ENCODE measurements around the gene COL7A1. TPM values are rescaled to one million over a fixed set of nuclear protein-coding genes. Genes with fewer than 3 reads are reported as not detected.
A peak's percentile ranks its signal among the peaks of the same experiment; 100 is the strongest.

COL7A1 gene
- total RNA-seq, 1 donor from 2014 or later, result 173 TPM

DNA sequence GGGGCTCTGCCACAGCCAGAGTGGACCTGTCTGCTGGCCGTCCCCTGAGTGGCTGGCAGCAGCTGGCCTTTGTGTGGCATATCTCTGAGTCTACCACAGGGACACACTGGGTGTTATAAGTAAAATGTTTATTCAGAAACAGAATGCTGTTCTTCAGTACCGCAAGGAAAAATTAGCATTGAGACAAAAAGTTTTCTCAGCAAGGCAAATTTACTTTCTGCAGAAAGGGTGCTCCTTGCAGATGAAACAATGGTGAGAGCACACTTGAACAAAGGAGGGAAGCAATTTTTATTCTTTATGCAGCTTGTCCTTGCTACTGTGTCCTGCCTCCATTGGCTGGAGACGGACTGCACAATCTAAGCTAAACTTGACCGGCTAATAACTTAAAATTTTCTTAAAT is 22.4 kb upstream of the COL7A1 start:
- no peaks in the 10 kb centered on the region for H3K27me3 ChIP-seq (ENCODE audit: control insufficient read depth, insufficient read depth, low read length)
- FAIRE-seq (no peak), DNase-seq (ENCODE audit: low read depth) (no peak)
- no peaks in the 10 kb centered on the region for H3K36me3 ChIP-seq (ENCODE audit: control insufficient read depth, insufficient read depth, low read length)
- TF ChIP-seq, protein P1, sequence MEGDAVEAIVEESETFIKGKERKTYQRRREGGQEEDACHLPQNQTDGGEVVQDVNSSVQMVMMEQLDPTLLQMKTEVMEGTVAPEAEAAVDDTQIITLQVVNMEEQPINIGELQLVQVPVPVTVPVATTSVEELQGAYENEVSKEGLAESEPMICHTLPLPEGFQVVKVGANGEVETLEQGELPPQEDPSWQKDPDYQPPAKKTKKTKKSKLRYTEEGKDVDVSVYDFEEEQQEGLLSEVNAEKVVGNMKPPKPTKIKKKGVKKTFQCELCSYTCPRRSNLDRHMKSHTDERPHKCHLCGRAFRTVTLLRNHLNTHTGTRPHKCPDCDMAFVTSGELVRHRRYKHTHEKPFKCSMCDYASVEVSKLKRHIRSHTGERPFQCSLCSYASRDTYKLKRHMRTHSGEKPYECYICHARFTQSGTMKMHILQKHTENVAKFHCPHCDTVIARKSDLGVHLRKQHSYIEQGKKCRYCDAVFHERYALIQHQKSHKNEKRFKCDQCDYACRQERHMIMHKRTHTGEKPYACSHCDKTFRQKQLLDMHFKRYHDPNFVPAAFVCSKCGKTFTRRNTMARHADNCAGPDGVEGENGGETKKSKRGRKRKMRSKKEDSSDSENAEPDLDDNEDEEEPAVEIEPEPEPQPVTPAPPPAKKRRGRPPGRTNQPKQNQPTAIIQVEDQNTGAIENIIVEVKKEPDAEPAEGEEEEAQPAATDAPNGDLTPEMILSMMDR (IDR thresholded peaks at IDR 0.05; ENCODE audit: insufficient read depth, low read length, severe bottlenecking), result no peak
- H3K4me3 ChIP-seq (ENCODE audit: low read depth, low read length), result no peak overlapping the region

DNA sequence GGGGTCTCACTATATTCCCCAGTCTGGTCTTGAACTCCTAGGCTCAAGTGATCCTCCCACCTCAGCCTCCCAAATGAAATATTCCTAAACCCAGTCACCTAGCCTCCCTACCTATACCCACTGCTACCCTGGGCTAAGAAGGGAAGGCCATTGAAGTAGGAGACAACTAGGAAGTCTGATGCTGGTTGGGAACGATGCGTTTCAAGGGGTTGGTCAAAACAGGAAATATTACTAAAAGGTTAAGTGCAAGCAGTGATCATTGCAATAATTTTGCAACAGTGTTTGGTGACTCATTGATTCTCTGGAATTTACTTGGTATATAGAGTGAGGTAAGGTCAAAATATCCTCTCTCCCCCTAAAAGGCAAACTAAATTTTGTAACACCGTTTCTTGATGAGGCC is 18.9 kb upstream of the COL7A1 start:
- no peaks in the 10 kb centered on the region for H3K36me3 ChIP-seq (ENCODE audit: control insufficient read depth, insufficient read depth, low read length)
- TF ChIP-seq, protein P1 (IDR thresholded peaks at IDR 0.05; ENCODE audit: insufficient read depth, low read length, severe bottlenecking), result no peak
- DNase-seq (ENCODE audit: low read depth) (peak; percentile 92), FAIRE-seq (peak; percentile 28)
- H3K4me3 ChIP-seq (ENCODE audit: low read depth, low read length), result no peak overlapping the region
- H3K27me3 ChIP-seq (ENCODE audit: control insufficient read depth, insufficient read depth, low read length), result no peaks in the 10 kb centered on the region

DNA sequence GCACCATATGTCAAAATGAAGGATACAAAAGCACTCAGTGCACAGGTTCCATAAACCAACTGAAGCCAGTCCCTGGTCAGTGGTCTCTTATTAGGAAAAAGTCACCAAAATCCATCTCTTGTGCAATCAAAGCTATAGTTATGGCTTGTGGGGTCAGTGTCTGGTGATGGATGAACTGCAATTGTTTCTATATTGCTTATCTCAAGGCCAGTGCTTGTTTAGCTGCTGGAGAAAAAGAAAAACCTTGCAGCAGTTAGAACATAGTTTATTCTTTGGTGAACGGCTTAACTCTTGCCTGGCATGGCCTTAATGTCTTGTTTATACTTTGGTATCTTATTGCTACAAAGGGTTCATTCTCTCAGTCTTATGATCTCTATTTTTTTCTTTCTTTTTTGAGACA is 17.2 kb upstream of the COL7A1 start:
- FAIRE-seq (no peak), DNase-seq (ENCODE audit: low read depth) (no peak)
- Histone ChIP-seq H3K36me3 (ENCODE audit: control insufficient read depth, insufficient read depth, low read length) (peaks cover 3% of the 10 kb centered on the region), H3K27me3 (ENCODE audit: control insufficient read depth, insufficient read depth, low read length) (no peaks in the 10 kb centered on the region), H3K4me3 (ENCODE audit: low read depth, low read length) (no peak overlapping the region)
- TF ChIP-seq, protein P1 (IDR thresholded peaks at IDR 0.05; ENCODE audit: insufficient read depth, low read length, severe bottlenecking), result no peak

DNA sequence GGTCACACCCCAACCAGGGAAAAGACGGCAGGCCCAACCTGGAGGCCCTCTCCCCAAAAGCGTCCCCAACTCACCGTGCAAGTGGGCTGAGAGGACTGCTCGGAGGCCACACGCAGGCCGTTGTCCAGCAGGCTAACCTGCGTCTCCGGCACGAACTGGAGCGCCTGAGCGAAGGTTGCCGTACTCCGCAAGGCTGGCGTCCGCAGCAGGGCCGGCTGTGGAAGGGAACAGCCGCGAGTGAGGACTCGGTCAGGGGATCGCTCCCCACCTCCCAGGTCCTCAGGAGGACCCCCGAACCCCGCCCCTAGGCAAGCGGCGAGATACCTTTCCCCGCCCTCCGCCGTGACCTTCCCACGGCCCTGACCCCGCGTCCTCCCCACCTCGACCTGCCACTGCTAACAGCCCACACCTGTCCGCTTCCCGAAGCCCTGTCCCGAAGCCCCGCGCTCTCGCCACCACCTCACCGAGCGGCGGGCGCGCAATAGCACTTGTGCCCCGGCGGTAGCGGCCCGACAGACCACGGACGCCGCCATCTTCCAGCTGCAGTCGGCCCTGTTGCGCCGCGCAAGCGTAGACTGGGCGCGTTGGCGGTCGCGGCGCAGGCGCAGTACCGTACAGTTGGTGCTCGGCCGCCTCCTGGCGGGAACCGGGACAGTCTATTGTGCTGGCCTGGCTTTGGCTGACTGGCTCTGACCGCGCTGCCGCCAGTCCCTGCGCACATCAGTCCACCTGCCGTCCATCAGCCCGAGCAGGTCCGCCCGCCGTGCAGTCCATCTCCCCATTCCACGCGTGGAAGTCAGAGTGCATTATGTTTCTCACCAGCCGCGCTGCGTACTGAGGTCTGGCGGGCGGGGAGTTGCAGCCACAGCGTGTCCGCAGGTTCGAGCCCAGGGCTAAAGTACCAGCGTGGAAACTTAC is 14.2 kb upstream of the COL7A1 start, which contains the start of gene UQCRC1:
UQCRC1 (minus strand) TSS at position 559 of the 918 bp plus-strand sequence; CDS start at position 533, 26 bp downstream.
- Histone ChIP-seq H3K36me3 (ENCODE audit: control insufficient read depth, insufficient read depth, low read length) (peaks cover 18% of the 10 kb centered on the region), H3K4me3 (ENCODE audit: low read depth, low read length) (peak within 1 kb of the TSS; percentile 99), H3K27me3 (ENCODE audit: control insufficient read depth, insufficient read depth, low read length) (no peaks in the 10 kb centered on the region)
- TF ChIP-seq, protein P1 (IDR thresholded peaks at IDR 0.05; ENCODE audit: insufficient read depth, low read length, severe bottlenecking), result peak; percentile 85
- DNase-seq (ENCODE audit: low read depth), result peak; percentile 84
- FAIRE-seq, result no peak

DNA sequence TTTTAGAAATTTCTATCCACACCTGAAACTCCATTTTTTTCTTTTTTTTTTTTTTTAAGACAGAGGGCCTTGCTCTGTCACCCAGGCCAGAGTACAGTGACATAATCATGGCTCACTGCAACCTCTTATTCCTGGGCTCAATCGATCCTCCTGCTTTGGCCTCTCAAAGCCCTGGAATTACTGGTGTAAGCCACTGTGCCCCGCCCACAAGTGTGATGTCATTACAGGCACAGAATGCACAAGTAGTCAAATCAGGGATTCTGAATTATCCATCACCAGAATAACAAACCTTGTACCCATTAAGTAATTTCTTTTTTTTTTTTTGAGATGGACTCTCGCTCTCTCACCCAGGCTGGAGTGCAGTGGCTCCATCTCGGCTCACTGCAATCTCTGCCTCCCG is 12.4 kb upstream of the COL7A1 start:
- H3K4me3 ChIP-seq (ENCODE audit: low read depth, low read length), result no peak overlapping the region
- DNase-seq (ENCODE audit: low read depth) (no peak), FAIRE-seq (no peak)
- peaks cover 33% of the 10 kb centered on the region for H3K36me3 ChIP-seq (ENCODE audit: control insufficient read depth, insufficient read depth, low read length)
- no peaks in the 10 kb centered on the region for H3K27me3 ChIP-seq (ENCODE audit: control insufficient read depth, insufficient read depth, low read length)
- TF ChIP-seq, protein P1 (IDR thresholded peaks at IDR 0.05; ENCODE audit: insufficient read depth, low read length, severe bottlenecking), result no peak
